ENCODE results near the gene FANCE.
"Not testable (repeated sequence)": the region's sequence is repeated elsewhere in the genome, so short reads cannot be mapped to it uniquely, and the experiment has no call there.

The FANCE gene

DNA sequence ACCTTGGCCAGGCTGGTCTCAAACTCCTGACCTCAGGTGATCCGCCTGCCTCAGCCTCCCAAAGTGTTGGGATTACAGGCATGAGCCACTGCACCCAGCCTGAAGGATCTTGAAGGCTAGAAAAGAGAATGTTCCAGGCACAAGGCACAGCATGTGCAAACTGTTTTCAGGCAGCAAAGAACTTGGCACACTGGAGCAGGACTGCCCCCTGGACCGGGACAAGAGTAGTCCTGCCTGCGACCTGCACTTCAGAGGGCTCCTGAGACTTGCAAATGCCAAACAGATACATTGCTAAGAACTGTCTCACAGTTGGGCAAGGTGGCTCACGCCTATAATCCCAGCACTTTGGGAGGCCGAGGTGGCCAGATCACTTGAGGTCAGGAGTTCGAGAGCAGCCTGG, 63.8 kb downstream of the FANCE start:
- not testable (repeated sequence) for H3K4me2 ChIP-seq (ENCODE audit: insufficient read depth, low read length, poor library complexity, severe bottlenecking); H4K91ac ChIP-seq (ENCODE audit: low read depth, low read length, poor library complexity); H3K79me1 ChIP-seq (ENCODE audit: low read depth, low read length); H3K23ac ChIP-seq (ENCODE audit: low read depth, low read length, poor library complexity); H3K4me3 ChIP-seq (ENCODE audit: low read length in 2 of 2); H3K27me3 ChIP-seq (ENCODE audit: control insufficient read depth in 3 of 3, insufficient read depth in 3 of 3, low read depth in 1 of 3, low read length in 3 of 3); DNase-seq (ENCODE audit: low spot score); H3K14ac ChIP-seq (ENCODE audit: low read length); H3K36me3 ChIP-seq (replicated peaks in 1 of 2; ENCODE audit: control insufficient read depth in 2 of 2, insufficient read depth in 2 of 2, low read length in 2 of 2); H4K8ac ChIP-seq (ENCODE audit: low read depth, low read length); H2AK5ac ChIP-seq (ENCODE audit: low read depth, low read length); H3K9me3 ChIP-seq (replicated peaks in 1 of 2; ENCODE audit: control insufficient read depth in 2 of 2, insufficient read depth in 1 of 2, low read depth in 1 of 2, low read length in 2 of 2); H2BK12ac ChIP-seq (ENCODE audit: low read length); H3K9ac ChIP-seq (ENCODE audit: low read depth, low read length, poor library complexity); H2BK5ac ChIP-seq (ENCODE audit: low read length); H2AFZ ChIP-seq (ENCODE audit: low read length); H3K4ac ChIP-seq (ENCODE audit: low read length); H2BK120ac ChIP-seq (ENCODE audit: low read depth, low read length); H2BK15ac ChIP-seq (ENCODE audit: low read length); H3K27ac ChIP-seq (replicated peaks; ENCODE audit: low read length)
- Histone ChIP-seq H3K4me1 (ENCODE audit: control insufficient read depth in 2 of 2, insufficient read depth in 1 of 2, low read depth in 1 of 2, low read length in 2 of 2) (peaks cover under 1 to 14% of the 10 kb centered on the region in 2 donors), H3K18ac (ENCODE audit: low read length) (peak overlapping the region; percentile 64)
- no CpG with 5 or more reads among the region's 6 CpGs for WGBS, 2 donors (ENCODE audit: extremely low coverage in 2 of 2, insufficient read length in 2 of 2, insufficient replicate concordance in 1 of 2)

Small RNAs within 50 kb of the gene (small RNA-seq; reads per million reads assigned to genes)
- gene MIR7111 (ENCODE audit: insufficient read depth), result 2.0 reads per million
